HepG2 (cell line): ENCODE measurements around the gene JAG1. TPM values are rescaled to one million over a fixed set of nuclear protein-coding genes. Genes with fewer than 3 reads are reported as not detected.

Source experiments
- BRCA1 ChIP-seq: sonication (generic); formaldehyde crosslinking; IDR thresholded peaks from 2 replicates; pipeline ENCODE4 v1.4.0; 2020; ENCODE audit warnings: missing genetic modification reagents
- CC2D1A ChIP-seq: sonication (generic); formaldehyde crosslinking; IDR thresholded peaks from 2 replicates; pipeline ENCODE4 v1.8.1; 2023; ENCODE audit warnings: mild to moderate bottlenecking, missing genetic modification reagents
- CREM ChIP-seq, 2 experiments: sonication (generic) in 1 of 2; formaldehyde crosslinking in 1 of 2; IDR thresholded peaks; 2 replicates each; pipeline versions ENCODE4 v1.4.0 to v1.6.1; 2016 to 2020; ENCODE audit warnings: antibody characterized with exemption in 1 of 2, mild to moderate bottlenecking in 1 of 2, missing genetic modification reagents in 1 of 2
- DMAP1 ChIP-seq: IDR thresholded peaks from 2 replicates; pipeline ENCODE4 v1.6.1; 2016
- ELF1 ChIP-seq: sonication (generic); formaldehyde crosslinking; IDR thresholded peaks from 2 replicates; pipeline ENCODE4 v1.4.0; 2020; ENCODE audit warnings: missing genetic modification reagents
- JDP2 ChIP-seq: sonication (generic); formaldehyde crosslinking; IDR thresholded peaks from 2 replicates; pipeline ENCODE4 v1.8.1; 2022; ENCODE audit warnings: missing genetic modification reagents, borderline replicate concordance
- KDM1A ChIP-seq: IDR thresholded peaks from 2 replicates; pipeline ENCODE4 v1.6.1; 2016; ENCODE audit warnings: missing compliant biosample characterization
- MATR3 ChIP-seq: sonication (generic); formaldehyde crosslinking; IDR thresholded peaks from 2 replicates; pipeline ENCODE4 v1.4.0; 2020; ENCODE audit warnings: missing genetic modification reagents
- MIER3 ChIP-seq: IDR thresholded peaks from 2 replicates; pipeline ENCODE4 v1.6.1; 2016; ENCODE audit warnings: missing compliant biosample characterization, borderline replicate concordance
- MIXL1 ChIP-seq: IDR thresholded peaks from 2 replicates; pipeline ENCODE4 v1.6.1; 2016
- NR2F6 ChIP-seq, 2 experiments: IDR thresholded peaks; 2 replicates each; pipeline ENCODE4 v1.6.1; 2016; ENCODE audit warnings: antibody characterized with exemption in 1 of 2, mild to moderate bottlenecking in 1 of 2
- RORA ChIP-seq: sonication (generic); formaldehyde crosslinking; IDR thresholded peaks from 2 replicates; pipeline ENCODE4 v1.5.0; 2020; ENCODE audit warnings: mild to moderate bottlenecking, missing genetic modification reagents, moderate library complexity
- TCF7L2 ChIP-seq: IDR thresholded peaks from 2 replicates; pipeline ENCODE4 v1.6.1; 2011; ENCODE audit warnings: mild to moderate bottlenecking, low read depth, low read length, moderate library complexity
- XBP1 ChIP-seq: sonication (generic); formaldehyde crosslinking; IDR thresholded peaks from 2 replicates; pipeline ENCODE4 v1.5.0; 2020; ENCODE audit warnings: missing genetic modification reagents
- ZFP62 ChIP-seq: sonication (generic); formaldehyde crosslinking; IDR thresholded peaks from 2 replicates; pipeline ENCODE4 v1.4.0; 2020; ENCODE audit warnings: missing genetic modification reagents
- ZNF205 ChIP-seq: IDR thresholded peaks from 2 replicates; pipeline ENCODE4 v1.6.1; 2018; ENCODE audit warnings: missing biosample characterization, missing genetic modification reagents
- ZNF510 ChIP-seq: sonication (generic); formaldehyde crosslinking; IDR thresholded peaks from 2 replicates; pipeline ENCODE4 v1.4.0; 2020; ENCODE audit warnings: low read depth, mild to moderate bottlenecking, missing genetic modification reagents
- ZNF598 ChIP-seq: sonication (generic); formaldehyde crosslinking; IDR thresholded peaks from 2 replicates; pipeline ENCODE4 v1.5.1; 2020; ENCODE audit warnings: mild to moderate bottlenecking, missing genetic modification reagents, borderline replicate concordance
- ZNF614 ChIP-seq: IDR thresholded peaks from 2 replicates; pipeline ENCODE4 v1.6.1; 2018; ENCODE audit warnings: missing biosample characterization, missing genetic modification reagents, inconsistent platforms, borderline replicate concordance
- ZNF703 ChIP-seq: sonication (generic); formaldehyde crosslinking; IDR thresholded peaks from 2 replicates; pipeline ENCODE4 v1.5.1; 2020; ENCODE audit warnings: missing genetic modification reagents, mild to moderate bottlenecking, moderate library complexity, borderline replicate concordance
- polyA plus RNA-seq, 8 experiments: library from polyadenylated mRNA; depleted of rRNA in 3 of 8; stranded (reverse) in 7 of 8; unstranded in 1 of 8; fragments of >200 nt; fragmentation: Illumina TruSeq in 4 of 8; extraction: Trizol in 4 of 8; gene quantifications; 2 replicates each; pipeline versions ENCODE4 v1.2.1 to v1.2.3, GENCODE V29; 2011 to 2016; ENCODE audit warnings: low read depth in 4 of 8, missing spikeins in 1 of 8, mixed read lengths in 1 of 8; ENCODE audit not compliant: insufficient read depth in 1 of 8
- total RNA-seq, 5 experiments: library from RNA; depleted of rRNA; stranded (reverse); fragments of >200 nt; fragmentation: Illumina TruSeq; extraction: Trizol; gene quantifications; 2 replicates each; pipeline ENCODE4 v1.2.3, GENCODE V29; 2016; ENCODE audit warnings: low read depth in 1 of 5
- TF ChIP-seq, protein P1 (sequence below): sonication (generic); formaldehyde crosslinking; IDR thresholded peaks from 2 replicates; pipeline ENCODE4 v1.4.0; 2020; ENCODE audit warnings: missing genetic modification reagents, mild to moderate bottlenecking, borderline replicate concordance
- TF ChIP-seq, protein P2 (sequence below): sonication (generic); formaldehyde crosslinking; IDR thresholded peaks from 2 replicates; pipeline ENCODE4 v1.4.0; 2020; ENCODE audit warnings: missing genetic modification reagents
- TF ChIP-seq, protein P3 (sequence below): sonication (generic); formaldehyde crosslinking; IDR thresholded peaks from 2 replicates; pipeline ENCODE4 v1.5.1; 2020; ENCODE audit warnings: mild to moderate bottlenecking, missing genetic modification reagents
- TF ChIP-seq, protein P4 (sequence below): sonication (generic); formaldehyde crosslinking; conservative IDR thresholded peaks from 2 replicates; pipeline ENCODE4 v1.5.0; 2020; ENCODE audit warnings: missing genetic modification reagents

JAG1 gene
- total and polyA plus RNA-seq, 2 of the 13 experiments (the other 11 are each of a cell fraction or from before 2014, with no cell fraction given), result 47.1 to 56.3 TPM

DNA sequence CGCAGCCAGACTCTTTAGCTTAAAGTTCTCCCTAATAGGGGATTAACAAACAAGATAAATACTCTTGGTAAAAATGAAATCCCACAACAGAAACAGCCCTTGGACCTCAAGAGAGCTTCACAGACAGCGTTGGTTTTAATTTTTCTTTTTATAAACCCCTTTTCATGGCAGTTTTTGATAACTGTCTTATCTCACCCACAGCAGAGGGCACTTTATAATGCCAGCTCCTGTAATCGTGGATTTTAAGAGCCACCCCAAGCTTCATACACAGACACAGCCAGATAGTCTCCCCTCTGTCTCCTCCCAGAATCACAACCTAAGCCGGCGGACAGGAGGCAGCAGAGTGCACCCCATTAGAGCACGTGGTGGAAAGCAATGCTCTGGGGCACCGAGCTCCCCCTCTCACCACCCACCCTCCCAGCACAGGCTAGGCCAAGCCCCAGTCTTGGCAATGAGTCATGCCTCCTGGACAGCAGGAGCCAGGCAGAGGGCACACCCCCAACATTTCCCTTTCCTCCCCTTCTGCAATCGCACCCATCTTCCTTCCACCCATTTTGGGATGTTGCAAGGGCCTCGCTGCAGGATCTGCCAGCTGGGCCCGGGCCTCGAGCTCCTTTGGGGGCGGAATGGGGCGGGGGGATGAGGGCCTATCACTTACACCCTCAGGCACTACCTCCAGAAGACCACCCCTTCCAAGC, 2.4 kb downstream of the JAG1 start (continued):
- 0 out of 2 replicates have a peak, but pooled peaks have one; percentile 33 for TF ChIP-seq CC2D1A (CRISPR knock-in tag)
- TF ChIP-seq ZNF703 (CRISPR knock-in tag), result 0 out of 2 replicates have a peak, but pooled peaks have one; percentile 41
- no peak for TF ChIP-seq XBP1 (CRISPR knock-in tag)
- TF ChIP-seq ZNF614, result peak; percentile 79; the same call in 1 of the 2 replicates
- no peak for TF ChIP-seq ZNF598 (CRISPR knock-in tag)
- TF ChIP-seq JDP2 (CRISPR knock-in tag), result no peak
- TF ChIP-seq, protein P1, sequence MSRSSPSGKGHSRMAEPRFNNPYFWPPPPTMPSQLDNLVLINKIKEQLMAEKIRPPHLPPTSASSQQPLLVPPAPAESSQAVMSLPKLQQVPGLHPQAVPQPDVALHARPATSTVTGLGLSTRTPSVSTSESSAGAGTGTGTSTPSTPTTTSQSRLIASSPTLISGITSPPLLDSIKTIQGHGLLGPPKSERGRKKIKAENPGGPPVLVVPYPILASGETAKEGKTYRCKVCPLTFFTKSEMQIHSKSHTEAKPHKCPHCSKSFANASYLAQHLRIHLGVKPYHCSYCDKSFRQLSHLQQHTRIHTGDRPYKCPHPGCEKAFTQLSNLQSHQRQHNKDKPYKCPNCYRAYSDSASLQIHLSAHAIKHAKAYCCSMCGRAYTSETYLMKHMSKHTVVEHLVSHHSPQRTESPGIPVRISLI (CRISPR knock-in tag), result no peak; the same call in 1 of the 2 replicates
- TF ChIP-seq TCF7L2, result no peak
- TF ChIP-seq ELF1 (CRISPR knock-in tag), result no peak
- no peak for TF ChIP-seq MIXL1 (CRISPR knock-in tag)
- TF ChIP-seq KDM1A, result no peak
- no peak for TF ChIP-seq ZFP62 (CRISPR knock-in tag)
- TF ChIP-seq, protein P2, sequence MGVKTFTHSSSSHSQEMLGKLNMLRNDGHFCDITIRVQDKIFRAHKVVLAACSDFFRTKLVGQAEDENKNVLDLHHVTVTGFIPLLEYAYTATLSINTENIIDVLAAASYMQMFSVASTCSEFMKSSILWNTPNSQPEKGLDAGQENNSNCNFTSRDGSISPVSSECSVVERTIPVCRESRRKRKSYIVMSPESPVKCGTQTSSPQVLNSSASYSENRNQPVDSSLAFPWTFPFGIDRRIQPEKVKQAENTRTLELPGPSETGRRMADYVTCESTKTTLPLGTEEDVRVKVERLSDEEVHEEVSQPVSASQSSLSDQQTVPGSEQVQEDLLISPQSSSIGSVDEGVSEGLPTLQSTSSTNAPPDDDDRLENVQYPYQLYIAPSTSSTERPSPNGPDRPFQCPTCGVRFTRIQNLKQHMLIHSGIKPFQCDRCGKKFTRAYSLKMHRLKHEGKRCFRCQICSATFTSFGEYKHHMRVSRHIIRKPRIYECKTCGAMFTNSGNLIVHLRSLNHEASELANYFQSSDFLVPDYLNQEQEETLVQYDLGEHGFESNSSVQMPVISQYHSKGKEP (CRISPR knock-in tag), result 0 out of 2 replicates have a peak, but pooled peaks have one; percentile 74
- TF ChIP-seq RORA (CRISPR knock-in tag), result no peak
- no peak; the same call in 1 of the 2 replicates for TF ChIP-seq CREM (IDR thresholded peaks at IDR 0.05)
- TF ChIP-seq CREM (CRISPR knock-in tag; IDR thresholded peaks at IDR 0.05), result no peak
- no peak; the same call in 1 of the 2 replicates for TF ChIP-seq BRCA1 (CRISPR knock-in tag)
- TF ChIP-seq, protein P3, sequence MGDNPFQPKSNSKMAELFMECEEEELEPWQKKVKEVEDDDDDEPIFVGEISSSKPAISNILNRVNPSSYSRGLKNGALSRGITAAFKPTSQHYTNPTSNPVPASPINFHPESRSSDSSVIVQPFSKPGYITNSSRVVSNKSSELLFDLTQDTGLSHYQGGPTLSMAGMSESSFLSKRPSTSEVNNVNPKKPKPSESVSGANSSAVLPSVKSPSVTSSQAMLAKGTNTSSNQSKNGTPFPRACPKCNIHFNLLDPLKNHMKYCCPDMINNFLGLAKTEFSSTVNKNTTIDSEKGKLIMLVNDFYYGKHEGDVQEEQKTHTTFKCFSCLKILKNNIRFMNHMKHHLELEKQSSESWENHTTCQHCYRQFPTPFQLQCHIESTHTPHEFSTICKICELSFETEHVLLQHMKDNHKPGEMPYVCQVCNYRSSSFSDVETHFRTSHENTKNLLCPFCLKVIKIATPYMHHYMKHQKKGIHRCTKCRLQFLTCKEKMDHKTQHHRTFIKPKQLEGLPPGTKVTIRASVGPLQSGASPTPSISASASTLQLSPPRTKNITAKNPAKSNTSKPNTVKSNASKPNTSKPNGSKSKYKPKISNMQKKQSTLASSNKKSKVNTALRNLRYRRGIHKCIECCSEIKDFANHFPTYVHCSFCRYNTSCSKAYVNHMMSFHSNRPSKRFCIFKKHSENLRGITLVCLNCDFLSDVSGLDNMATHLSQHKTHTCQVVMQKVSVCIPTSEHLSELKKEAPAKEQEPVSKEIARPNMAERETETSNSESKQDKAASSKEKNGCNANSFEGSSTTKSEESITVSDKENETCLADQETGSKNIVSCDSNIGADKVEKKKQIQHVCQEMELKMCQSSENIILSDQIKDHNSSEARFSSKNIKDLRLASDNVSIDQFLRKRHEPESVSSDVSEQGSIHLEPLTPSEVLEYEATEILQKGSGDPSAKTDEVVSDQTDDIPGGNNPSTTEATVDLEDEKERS (CRISPR knock-in tag), result peak; percentile 25; the same call in 1 of the 2 replicates
- TF ChIP-seq, protein P4, sequence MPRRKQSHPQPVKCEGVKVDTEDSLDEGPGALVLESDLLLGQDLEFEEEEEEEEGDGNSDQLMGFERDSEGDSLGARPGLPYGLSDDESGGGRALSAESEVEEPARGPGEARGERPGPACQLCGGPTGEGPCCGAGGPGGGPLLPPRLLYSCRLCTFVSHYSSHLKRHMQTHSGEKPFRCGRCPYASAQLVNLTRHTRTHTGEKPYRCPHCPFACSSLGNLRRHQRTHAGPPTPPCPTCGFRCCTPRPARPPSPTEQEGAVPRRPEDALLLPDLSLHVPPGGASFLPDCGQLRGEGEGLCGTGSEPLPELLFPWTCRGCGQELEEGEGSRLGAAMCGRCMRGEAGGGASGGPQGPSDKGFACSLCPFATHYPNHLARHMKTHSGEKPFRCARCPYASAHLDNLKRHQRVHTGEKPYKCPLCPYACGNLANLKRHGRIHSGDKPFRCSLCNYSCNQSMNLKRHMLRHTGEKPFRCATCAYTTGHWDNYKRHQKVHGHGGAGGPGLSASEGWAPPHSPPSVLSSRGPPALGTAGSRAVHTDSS (CRISPR knock-in tag), result no peak
- peak; percentile 61; the same call in 1 of the 2 replicates for TF ChIP-seq ZNF205 (CRISPR knock-in tag)
- TF ChIP-seq MATR3, result no peak
- peak; percentile 85 for TF ChIP-seq DMAP1 (CRISPR knock-in tag)
- TF ChIP-seq NR2F6 (IDR thresholded peaks at IDR 0.05), result no peak
- TF ChIP-seq NR2F6 (CRISPR knock-in tag; IDR thresholded peaks at IDR 0.05), result peak; percentile 60; the same call in 1 of the 2 replicates
- 0 out of 2 replicates have a peak, but pooled peaks have one; percentile 20 for TF ChIP-seq ZNF510 (CRISPR knock-in tag)
- no peak for TF ChIP-seq MIER3
